Cerebellar nuclear complex (tissue), 1 donor: ENCODE results near the gene RNF34.

Experiments
- DNase-seq, 2 experiments: peaks; one replicate each; lab custom pipeline; 2025; lab: John Stamatoyannopoulos, UW

RNF34 gene

DNA sequence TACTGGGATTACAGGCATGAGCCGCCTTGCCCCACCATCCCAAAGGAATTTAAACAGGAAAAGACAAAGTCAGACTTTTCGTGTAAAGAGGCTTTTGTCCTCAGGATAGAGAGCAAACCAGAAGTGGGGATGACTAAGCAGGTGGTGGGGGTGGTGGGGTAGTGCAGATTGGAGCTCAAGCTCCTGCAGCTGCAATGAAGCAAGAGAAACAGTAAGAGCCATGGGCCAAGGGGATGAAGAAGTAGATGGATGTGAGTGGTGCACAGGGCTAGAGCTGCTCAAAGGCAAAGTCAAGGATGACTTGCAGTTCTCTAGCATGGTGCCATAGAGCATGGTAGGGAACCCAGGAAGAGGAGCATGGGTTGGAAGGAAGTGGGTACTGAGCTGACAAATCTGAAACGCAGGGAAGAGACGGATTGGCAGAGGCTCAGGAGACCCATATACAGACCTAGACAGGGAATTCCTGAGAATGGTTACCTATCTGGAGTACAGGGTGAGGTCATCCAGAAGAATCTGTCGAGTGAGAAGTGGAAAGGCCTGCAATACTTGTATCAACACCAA is 11.4 kb upstream of the RNF34 start:
- no peak for DNase-seq

DNA sequence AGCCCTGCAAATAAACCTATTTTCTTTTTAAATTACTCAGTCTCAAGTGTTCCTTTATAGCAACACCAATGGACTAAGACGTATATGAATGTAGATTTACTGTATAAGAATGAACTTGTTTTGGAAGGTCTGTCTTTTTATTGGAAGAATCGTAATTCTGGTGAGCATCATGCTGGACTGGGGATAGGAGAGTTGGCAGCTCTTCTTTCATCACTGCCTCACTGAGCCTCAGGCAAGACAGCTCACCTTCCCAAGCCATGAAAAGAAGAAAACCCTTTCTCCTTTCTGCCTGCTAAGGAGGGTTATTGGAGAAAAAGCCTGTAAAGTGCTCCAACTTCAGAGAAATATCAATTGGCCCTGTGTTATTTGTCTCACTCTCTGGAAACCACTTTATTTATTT is 9.1 kb upstream of the RNF34 start:
- DNase-seq = no peak

DNA sequence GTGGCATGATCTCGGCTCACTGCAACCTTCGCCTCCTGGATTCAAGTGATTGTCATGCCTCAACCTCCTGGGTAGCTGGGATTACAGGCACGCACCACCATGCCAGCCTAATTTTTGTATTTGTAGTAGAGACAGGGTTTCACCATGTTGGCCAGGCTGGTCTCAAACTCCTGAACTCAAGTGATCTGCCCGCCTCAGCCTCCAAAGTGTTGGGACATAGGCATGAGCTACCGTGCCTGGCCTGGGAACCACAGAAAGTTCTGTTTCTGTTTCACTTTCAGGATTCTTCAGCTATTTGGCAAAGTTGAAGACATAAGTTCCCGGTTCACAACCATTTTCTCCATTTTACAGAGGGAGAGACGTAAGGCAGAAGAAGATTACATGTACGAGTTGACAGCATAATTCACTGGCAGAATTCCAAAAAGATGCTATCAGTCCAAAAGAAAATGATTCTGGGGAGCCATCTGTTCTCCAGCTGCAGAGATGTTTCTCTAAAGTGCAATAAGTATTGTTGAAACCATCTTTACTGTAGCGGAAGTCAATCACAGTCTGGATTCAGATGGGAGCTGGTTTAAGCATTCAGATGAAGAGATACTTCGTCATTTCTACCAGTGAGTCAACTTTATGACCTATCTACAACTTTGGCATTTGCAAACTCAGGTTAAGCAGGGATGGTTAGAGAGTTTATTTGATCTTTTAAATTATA is 8.1 kb upstream of the RNF34 start:
- no peak for DNase-seq

DNA sequence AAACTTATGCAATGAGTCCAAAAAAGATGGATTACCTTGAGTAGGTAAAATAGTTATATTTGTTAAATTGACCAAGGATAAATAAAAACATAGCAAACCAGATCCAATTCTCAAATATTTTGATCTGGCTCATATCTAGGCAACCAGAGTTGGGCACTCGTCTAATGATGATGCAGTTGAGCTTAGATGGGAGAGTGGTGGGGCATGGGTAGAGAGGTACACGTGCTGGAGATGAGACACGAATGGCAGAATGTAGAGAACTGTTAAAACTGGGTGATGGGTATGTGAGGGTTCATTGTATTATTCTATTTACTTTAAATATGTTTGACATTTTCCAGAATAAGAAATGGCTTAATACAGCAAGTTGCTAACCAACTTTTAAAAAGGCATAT is 7.6 kb upstream of the RNF34 start:
- no peak for DNase-seq

DNA sequence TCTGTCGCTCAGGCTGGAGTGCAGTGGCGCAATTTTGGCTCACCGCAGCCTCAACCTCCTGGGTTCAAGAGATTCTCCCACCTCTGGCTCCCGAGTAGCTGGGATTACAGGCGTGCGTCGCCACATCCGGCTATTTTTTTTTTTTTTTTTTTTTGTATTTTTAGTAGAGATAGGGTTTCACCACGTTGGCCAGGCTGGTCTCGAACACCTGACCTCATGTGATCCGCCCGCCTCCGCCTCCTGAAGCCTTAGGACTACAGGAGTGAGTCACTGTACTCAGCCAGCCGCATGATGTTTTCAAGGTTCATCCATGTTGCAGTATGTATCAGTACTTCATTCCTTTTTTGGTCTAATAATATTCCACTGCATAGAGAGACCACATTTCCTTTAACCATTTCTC is 2.4 kb upstream of the RNF34 start:
- DNase-seq = no peak

DNA sequence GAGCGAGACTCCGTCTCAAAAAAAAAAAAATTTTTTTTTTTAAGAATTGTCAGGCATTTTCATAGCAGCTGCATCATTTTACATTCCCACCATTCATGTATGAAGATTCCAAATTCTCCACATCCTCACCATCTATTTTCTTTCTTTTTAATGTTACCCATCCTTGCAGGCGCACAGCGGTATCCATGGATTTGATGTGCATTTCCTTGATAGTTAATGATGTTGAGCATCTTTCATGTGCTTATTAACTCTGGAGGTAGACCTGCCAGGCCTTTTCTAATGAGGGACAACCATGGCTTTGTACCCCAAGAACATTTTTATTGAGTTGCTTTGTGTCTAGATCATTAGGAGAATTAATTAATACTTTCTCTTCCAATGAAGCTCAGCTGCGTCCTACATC is 1.6 kb upstream of the RNF34 start:
- no peak for DNase-seq

- DNase-seq = no peak
These were observed 618 bp downstream of the RNF34 start for GRCh38 chr12:121400332-121401139.

- no peak for DNase-seq
These were observed 3.8 kb downstream of the RNF34 start for GRCh38 chr12:121403721-121404120.

DNA sequence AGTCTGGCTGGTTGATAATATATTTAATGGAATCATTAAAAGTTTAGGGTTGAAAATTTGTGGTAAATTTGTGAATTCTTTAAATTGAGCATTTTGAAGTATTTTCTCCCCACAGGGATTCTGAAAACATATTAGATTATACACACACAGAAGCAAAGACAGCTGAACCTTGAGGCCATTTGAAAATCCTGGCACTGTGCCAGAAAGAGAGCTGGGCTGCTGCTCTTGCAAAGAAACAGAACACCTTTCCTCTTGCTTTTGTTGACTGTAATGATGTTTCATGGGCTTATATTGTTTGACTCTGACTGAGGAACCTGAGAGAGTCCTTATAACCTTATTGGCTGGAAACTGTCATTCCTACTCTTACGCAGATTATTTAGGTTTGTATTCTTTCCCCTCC is 4.8 kb downstream of the RNF34 start:
- DNase-seq = no peak

GRCh38 chr12:121405211-121405610 is 5.3 kb downstream of the RNF34 start:
- DNase-seq = no peak

GRCh38 chr12:121413917-121414316 is 14.0 kb downstream of the RNF34 start:
- no peak for DNase-seq

GRCh38 chr12:121417847-121418246 is 17.9 kb downstream of the RNF34 start:
- no peak for DNase-seq

DNA sequence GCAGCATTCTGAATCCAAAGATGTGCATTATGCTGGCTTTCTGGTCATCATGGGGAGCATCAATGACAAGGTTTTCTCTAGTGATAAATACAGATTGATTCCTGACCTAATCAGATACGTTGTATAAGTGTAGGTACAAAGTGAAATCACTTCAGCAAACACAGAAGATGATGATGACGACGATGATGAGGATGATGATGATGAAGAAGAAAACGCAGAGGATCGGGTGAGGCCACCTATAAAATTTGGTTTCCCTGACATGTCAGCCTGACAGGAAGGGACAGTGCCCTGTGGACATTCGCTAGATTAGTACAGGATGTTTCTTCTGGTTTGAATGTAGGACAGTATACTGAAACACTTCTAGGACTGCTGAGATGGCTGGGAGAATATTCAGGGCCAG is 20.2 kb downstream of the RNF34 start:
- no peak for DNase-seq

DNA sequence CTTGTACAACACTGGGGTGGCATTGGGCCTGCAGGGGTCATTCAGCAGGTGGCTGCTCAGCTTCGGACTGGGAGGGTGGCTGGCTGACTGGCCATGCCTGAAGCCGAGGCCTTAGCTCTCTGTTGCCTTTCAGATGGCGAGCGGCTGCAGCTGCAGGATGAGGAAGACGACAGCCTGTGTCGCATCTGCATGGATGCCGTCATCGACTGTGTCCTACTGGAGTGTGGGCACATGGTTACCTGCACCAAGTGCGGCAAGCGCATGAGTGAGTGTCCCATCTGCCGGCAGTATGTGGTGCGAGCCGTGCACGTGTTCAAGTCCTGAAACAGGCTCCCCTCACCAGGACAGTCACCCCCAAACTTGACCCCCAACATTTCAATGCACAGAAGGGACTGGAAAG is 23.3 kb downstream of the RNF34 start:
- no peak for DNase-seq

DNA sequence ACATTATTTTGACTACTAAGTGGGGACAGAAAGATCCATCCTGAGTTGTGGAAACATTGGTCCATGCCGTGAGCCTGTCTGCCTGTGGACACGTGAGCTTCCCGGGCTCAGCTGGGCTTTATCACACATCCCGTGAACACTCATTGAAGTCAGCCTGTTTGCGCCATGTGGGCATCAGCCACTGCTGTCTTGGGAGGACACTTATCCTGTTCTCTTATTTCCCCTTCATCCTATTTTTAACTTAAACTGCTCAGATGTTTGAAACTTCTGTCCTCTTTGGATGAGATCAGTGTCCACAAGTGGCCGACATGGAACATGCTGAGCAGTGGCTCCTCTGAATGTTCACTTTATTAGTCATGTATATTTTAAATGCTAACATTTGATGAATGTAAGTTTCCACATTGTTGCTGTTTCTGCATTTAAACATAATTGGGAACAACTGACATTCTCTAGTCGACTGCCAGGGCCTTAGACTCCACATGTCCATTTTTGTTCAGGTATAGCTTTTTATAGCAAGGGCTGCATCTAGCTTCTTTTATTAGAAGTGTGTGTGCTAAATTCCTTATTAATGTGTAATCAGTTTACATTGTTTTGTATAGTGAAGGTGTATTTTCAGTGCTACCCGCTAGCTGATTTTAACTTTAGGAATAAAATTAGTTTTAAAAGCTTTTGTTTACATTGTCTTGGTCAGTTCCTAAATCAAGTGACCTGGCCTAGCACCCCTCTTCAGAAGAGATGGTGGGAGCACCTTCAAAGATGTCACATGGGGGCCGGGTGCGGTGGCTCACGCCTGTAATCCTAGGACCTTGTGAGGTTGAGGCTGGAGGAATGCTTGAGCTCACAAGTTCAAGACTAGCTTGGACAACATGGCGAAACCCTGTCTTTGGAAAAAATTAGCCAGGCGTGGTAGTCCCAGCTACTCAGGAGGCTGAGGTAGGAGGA is 24.0 kb downstream of the RNF34 start:
- DNase-seq = no peak

- DNase-seq = no peak
These were observed 24.7 kb downstream of the RNF34 start for GRCh38 chr12:121424624-121424975.

GRCh38 chr12:121427556-121428050 is 27.7 kb downstream of the RNF34 start:
- DNase-seq = no peak

- no peak for DNase-seq
These were observed 29.0 kb downstream of the RNF34 start for GRCh38 chr12:121428883-121429282.

- no peak for DNase-seq
These were observed 31.0 kb downstream of the RNF34 start for GRCh38 chr12:121430833-121431415.

GRCh38 chr12:121432740-121433480 is 33.0 kb downstream of the RNF34 start:
- no peak for DNase-seq

DNA sequence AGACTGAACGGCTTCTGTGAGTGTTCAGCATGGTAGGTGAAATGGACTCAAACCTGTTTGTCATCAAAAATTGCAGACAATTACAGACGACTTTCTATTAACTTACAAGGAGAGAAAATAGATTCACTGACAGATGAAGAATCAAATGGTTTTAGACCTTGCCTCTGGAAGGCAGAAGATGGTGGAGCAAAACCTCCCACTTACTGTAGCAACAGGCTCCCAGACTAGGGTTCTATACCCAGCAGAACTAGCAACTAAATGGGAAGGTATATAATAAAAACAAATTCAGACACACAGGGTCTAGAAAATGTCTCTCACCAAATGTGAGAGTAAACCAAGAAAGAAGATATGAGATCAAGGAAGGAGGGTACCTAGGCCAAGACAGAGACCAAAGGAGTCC is 36.8 kb downstream of the RNF34 start:
- no peak for DNase-seq
